Osteoblast (primary cell): Measurements from ENCODE around the gene CEP112. TPM values are rescaled to one million over a fixed set of nuclear protein-coding genes. Genes with fewer than 3 reads are reported as not detected.

ENCODE experiments used
- DNase-seq: peaks from one replicate; pipeline ENCODE4 v3.0.0; 2011; ENCODE audit warnings: low spot score, mixed read lengths; ENCODE audit not compliant: insufficient read length; ENCODE audit errors: missing footprints
- H2AFZ ChIP-seq: 2 replicates; pipeline ENCODE4 v1.6.0; 2011; ENCODE audit warnings: mild to moderate bottlenecking, low read length
- H3K27ac ChIP-seq: 2 replicates; pipeline ENCODE4 v1.5.1; 2011; ENCODE audit warnings: mild to moderate bottlenecking, low read depth, low read length, moderate library complexity
- H3K27me3 ChIP-seq: 2 replicates; pipeline ENCODE4 v1.6.0; 2012; ENCODE audit warnings: mild to moderate bottlenecking, control low read depth, inconsistent platforms, low read length, moderate library complexity; ENCODE audit not compliant: insufficient read depth
- H3K36me3 ChIP-seq: 2 replicates; pipeline ENCODE4 v1.5.1; 2011; ENCODE audit warnings: mild to moderate bottlenecking, low read length, control low read depth, moderate library complexity; ENCODE audit not compliant: insufficient read depth
- H3K4me1 ChIP-seq: 2 replicates; pipeline ENCODE4 v1.5.1; 2011; ENCODE audit warnings: mild to moderate bottlenecking, low read length, control low read depth, moderate library complexity; ENCODE audit not compliant: insufficient read depth
- H3K4me2 ChIP-seq: 2 replicates; pipeline ENCODE4 v1.6.0; 2011; ENCODE audit warnings: mild to moderate bottlenecking, low read length; ENCODE audit not compliant: insufficient read depth
- H3K4me3 ChIP-seq: fragments of 200-600 bp; sonication (generic); 3 replicates; pipeline ENCODE4 v1.5.1; 2012; ENCODE audit warnings: mild to moderate bottlenecking, low read length, inconsistent platforms; ENCODE audit not compliant: insufficient read depth
- H3K79me2 ChIP-seq: 2 replicates; pipeline ENCODE4 v1.6.0; 2012; ENCODE audit warnings: mild to moderate bottlenecking, low read length, control low read depth, inconsistent platforms; ENCODE audit not compliant: insufficient read depth
- H3K9me3 ChIP-seq: 2 replicates; pipeline ENCODE4 v1.5.1; 2011; ENCODE audit warnings: low read depth, low read length, control low read depth
- H4K20me1 ChIP-seq: 2 replicates; pipeline ENCODE4 v1.6.0; 2012; ENCODE audit warnings: mild to moderate bottlenecking, low read length, control low read depth; ENCODE audit not compliant: insufficient read depth
- total RNA-seq: library from RNA; depleted of rRNA; stranded (reverse); fragments of >200 nt; gene quantifications from 2 replicates; pipeline ENCODE4 v1.2.3, GENCODE V29; 2012
- TF ChIP-seq, protein P1 (sequence below): IDR thresholded peaks from 2 replicates; pipeline ENCODE4 v1.5.1; 2011; ENCODE audit warnings: mild to moderate bottlenecking, low read depth, low read length, moderate library complexity; ENCODE audit errors: extremely low read depth

The CEP112 gene
- total RNA-seq, 1 donor, result 8.3 TPM

DNA sequence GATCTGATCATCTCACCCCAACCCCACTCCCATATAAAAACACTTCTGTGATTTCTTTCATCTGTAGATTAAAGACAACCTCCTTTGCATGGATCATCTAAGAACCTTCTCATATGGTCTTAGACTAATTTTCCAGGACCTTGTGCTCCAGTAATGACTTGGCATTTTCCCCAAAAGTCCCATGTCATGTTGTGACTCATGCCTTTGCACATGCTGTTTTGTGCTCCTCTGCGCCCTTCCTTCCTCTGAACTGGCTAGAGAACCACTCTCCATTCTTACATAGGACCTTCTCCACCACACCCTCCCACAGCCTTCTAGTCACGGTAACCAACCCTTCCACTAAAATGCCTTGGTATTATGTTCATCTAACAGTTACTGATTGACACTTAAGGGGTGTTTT is 531.0 kb downstream of the CEP112 start:
- Histone ChIP-seq H3K27ac (no peak overlapping the region), H3K4me2 (no peak overlapping the region), H3K27me3 (no peaks in the 10 kb centered on the region), H3K4me1 (peaks cover 22% of the 10 kb centered on the region), H3K9me3 (no peaks in the 10 kb centered on the region), H3K4me3 (no peak overlapping the region), H3K36me3 (no peaks in the 10 kb centered on the region), H4K20me1 (no peaks in the 10 kb centered on the region), H3K79me2 (no peaks in the 10 kb centered on the region), H2AFZ (no peak overlapping the region)
- TF ChIP-seq, protein P1, sequence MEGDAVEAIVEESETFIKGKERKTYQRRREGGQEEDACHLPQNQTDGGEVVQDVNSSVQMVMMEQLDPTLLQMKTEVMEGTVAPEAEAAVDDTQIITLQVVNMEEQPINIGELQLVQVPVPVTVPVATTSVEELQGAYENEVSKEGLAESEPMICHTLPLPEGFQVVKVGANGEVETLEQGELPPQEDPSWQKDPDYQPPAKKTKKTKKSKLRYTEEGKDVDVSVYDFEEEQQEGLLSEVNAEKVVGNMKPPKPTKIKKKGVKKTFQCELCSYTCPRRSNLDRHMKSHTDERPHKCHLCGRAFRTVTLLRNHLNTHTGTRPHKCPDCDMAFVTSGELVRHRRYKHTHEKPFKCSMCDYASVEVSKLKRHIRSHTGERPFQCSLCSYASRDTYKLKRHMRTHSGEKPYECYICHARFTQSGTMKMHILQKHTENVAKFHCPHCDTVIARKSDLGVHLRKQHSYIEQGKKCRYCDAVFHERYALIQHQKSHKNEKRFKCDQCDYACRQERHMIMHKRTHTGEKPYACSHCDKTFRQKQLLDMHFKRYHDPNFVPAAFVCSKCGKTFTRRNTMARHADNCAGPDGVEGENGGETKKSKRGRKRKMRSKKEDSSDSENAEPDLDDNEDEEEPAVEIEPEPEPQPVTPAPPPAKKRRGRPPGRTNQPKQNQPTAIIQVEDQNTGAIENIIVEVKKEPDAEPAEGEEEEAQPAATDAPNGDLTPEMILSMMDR, result no peak
- peak; percentile 42 for DNase-seq

DNA sequence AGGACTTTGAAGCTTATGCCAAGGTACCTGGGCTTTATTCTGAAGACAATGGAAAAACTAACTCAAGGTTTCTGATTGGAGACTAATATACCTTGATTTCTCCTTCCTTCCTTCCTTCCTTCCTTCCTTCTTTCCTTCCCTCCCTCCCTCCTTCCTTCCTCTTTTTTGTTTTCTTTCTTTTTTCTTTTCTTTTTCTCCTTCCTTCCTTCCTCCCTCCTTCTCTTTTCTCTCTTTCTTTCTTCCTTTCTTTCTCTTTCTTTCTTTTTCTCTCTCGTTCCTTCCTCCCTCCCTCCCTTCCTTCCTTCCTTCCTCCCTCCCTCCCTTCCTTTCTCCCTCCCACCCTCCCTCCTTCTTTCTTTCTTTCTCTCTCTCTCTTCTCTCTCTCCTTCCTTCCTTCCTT is 531.9 kb downstream of the CEP112 start:
- TF ChIP-seq, protein P1, result no peak
- no peaks in the 10 kb centered on the region for H3K36me3 ChIP-seq
- no peak overlapping the region for H2AFZ ChIP-seq
- DNase-seq, result no peak
- H3K4me1 ChIP-seq, result peaks cover 22% of the 10 kb centered on the region
- H3K4me3 ChIP-seq, result no peak overlapping the region
- H3K79me2 ChIP-seq, result no peaks in the 10 kb centered on the region
- no peaks in the 10 kb centered on the region for H3K27me3 ChIP-seq
- H4K20me1 ChIP-seq, result no peaks in the 10 kb centered on the region
- no peak overlapping the region for H3K4me2 ChIP-seq
- H3K9me3 ChIP-seq, result no peaks in the 10 kb centered on the region
- no peak overlapping the region for H3K27ac ChIP-seq

DNA sequence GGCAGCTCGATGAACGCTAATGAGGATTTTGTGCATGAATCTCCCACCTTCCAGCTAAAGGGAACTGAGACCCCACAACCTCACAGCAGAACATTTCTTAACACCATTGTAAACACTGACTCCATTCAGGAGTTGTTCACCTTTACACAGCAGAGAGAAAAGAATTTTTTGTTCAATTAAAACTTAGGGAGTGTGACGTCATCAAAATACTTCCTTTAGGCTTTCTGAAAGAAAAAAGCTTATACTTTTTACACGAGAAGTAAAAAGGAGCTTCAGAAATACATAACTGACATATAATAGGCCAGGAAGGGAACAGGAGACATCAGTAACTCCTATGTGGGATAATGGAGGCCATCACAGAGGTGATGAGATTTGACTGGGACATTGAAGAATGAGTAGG is 532.4 kb downstream of the CEP112 start:
- Histone ChIP-seq H2AFZ (no peak overlapping the region), H3K9me3 (no peaks in the 10 kb centered on the region), H3K27ac (no peak overlapping the region), H3K4me1 (peaks cover 20% of the 10 kb centered on the region), H3K4me2 (no peak overlapping the region), H4K20me1 (no peaks in the 10 kb centered on the region), H3K36me3 (no peaks in the 10 kb centered on the region), H3K79me2 (no peaks in the 10 kb centered on the region), H3K27me3 (no peaks in the 10 kb centered on the region), H3K4me3 (no peak overlapping the region)
- DNase-seq, result no peak
- TF ChIP-seq, protein P1, result no peak

DNA sequence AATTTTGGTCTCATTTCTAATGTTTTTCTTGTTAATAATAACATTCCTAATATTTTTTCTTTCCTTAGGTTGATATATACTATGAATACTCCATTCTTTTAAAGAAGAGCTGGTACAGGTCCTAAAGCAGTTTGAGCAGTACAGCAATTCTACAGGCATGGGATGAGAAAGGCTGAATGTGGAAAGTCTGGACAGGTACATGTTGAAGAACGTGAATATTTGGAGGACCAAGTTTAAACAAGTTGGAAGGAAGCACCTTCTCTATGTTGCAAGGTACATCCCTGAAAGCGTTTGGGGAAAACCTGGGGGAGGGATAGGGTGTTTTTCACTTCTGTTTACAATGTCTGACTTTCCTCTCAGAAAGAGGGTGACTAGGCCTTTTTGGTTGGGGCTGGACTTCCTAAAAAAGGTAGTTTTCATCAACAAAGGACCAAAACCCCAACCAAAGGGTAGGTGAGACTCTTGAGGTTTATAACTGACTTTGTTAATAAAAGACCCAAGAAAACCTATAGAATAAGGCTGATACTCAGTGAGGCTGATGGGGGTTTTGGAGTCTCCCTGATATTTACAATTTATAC is 534.6 kb downstream of the CEP112 start:
- Histone ChIP-seq H3K27me3 (no peaks in the 10 kb centered on the region), H3K4me1 (peaks cover 10% of the 10 kb centered on the region), H3K9me3 (no peaks in the 10 kb centered on the region), H3K36me3 (no peaks in the 10 kb centered on the region), H3K27ac (no peak overlapping the region), H3K79me2 (no peaks in the 10 kb centered on the region), H2AFZ (no peak overlapping the region), H4K20me1 (no peaks in the 10 kb centered on the region), H3K4me2 (no peak overlapping the region), H3K4me3 (no peak overlapping the region)
- DNase-seq, result no peak
- TF ChIP-seq, protein P1, result no peak
